ENCODE measurements around the gene SRGAP2. TPM values are rescaled to one million over a fixed set of nuclear protein-coding genes. Genes with fewer than 3 reads are reported as not detected.
"Not testable (repeated sequence)": the region's sequence is repeated elsewhere in the genome, so short reads cannot be mapped to it uniquely, and the experiment has no call there.

SRGAP2 gene
- total RNA-seq, 1 donor from 2014 or later, result 15.9 TPM

- intact Hi-C loops (cut with DNase I); DNase-seq; ATAC-seq (ENCODE audit: poor library complexity): not testable (repeated sequence)
Measured at GRCh38 chr1:206234189-206234916, 31.0 kb downstream of the SRGAP2 start.

GRCh38 chr1:206235190-206235589, 31.8 kb downstream of the SRGAP2 start:
- ATAC-seq (ENCODE audit: poor library complexity); intact Hi-C loops (cut with DNase I); DNase-seq: not testable (repeated sequence)

GRCh38 chr1:206240288-206240687, 36.9 kb downstream of the SRGAP2 start:
- intact Hi-C loops (cut with DNase I); DNase-seq: not testable (repeated sequence)
- ATAC-seq (ENCODE audit: poor library complexity), result peak; percentile 45

GRCh38 chr1:206243335-206243734, 40.0 kb downstream of the SRGAP2 start:
- peak; percentile 72 for ATAC-seq (ENCODE audit: poor library complexity)
- DNase-seq; intact Hi-C loops (cut with DNase I): not testable (repeated sequence)

- ATAC-seq (ENCODE audit: poor library complexity); intact Hi-C loops (cut with DNase I); DNase-seq: not testable (repeated sequence)
Measured at GRCh38 chr1:206245479-206245878, 42.1 kb downstream of the SRGAP2 start.

GRCh38 chr1:206246129-206246886, 43.0 kb downstream of the SRGAP2 start:
- intact Hi-C loops (cut with DNase I); DNase-seq: not testable (repeated sequence)
- peak; percentile 60 for ATAC-seq (ENCODE audit: poor library complexity)

GRCh38 chr1:206250953-206251681, 47.8 kb downstream of the SRGAP2 start:
- DNase-seq; ATAC-seq (ENCODE audit: poor library complexity); intact Hi-C loops (cut with DNase I): not testable (repeated sequence)

- DNase-seq; ATAC-seq (ENCODE audit: poor library complexity); intact Hi-C loops (cut with DNase I): not testable (repeated sequence)
Measured at GRCh38 chr1:206252680-206253335, 49.5 kb downstream of the SRGAP2 start.

Other genes with a start within 250 kb of the SRGAP2 start
- gene RAB7B, start 200.1 kb upstream of the SRGAP2 start, total RNA-seq, result 1.2 TPM
- gene CTSE, start 179.6 kb upstream of the SRGAP2 start, total RNA-seq, result not detected
- 0.86 TPM for gene RHEX, start 150.4 kb upstream of the SRGAP2 start, total RNA-seq
- not detected for gene AVPR1B, start 86.2 kb upstream of the SRGAP2 start, total RNA-seq
- gene FAM72A, start 702 bp upstream of the SRGAP2 start, total RNA-seq, result 1.2 TPM